ENCODE measurements around the gene DZANK1. TPM values are rescaled to one million over a fixed set of nuclear protein-coding genes. Genes with fewer than 3 reads are reported as not detected.

The DZANK1 gene
- total RNA-seq, 4 donors from 2014 or later: 0.18 to 1.0 (median 0.62) TPM

- Histone ChIP-seq H3K4me3 (peak overlapping the region in 2 of 4 donors; percentile 70 to 90), H3K27ac (peak overlapping the region in 3 of 4 donors; percentile 67 to 73 (median 71)), H3K27me3 (no peaks in the 10 kb centered on the region), H3K4me1 (peaks cover 9 to 14% of the 10 kb centered on the region in 2 donors), H3K36me3 (peaks cover 0 to 4% of the 10 kb centered on the region in 2 donors), H3K9me3 (no peaks in the 10 kb centered on the region)
- DNase-seq (no peak), ATAC-seq (no peak)
- in situ Hi-C loops (cut with MboI; ENCODE audit: low sequenced_read_pairs in 4 of 4): no loop called here
- intact Hi-C loops (cut with DNase I; ENCODE audit: low total_unique reads): loop anchor here (1.0 kb wide), 1 partner anchor 10 kb away; the partner anchor contains the start of gene SEC23B
- TF ChIP-seq POLR2A (IDR thresholded peaks at IDR 0.05) (no peak), CTCF (IDR thresholded peaks at IDR 0.05 in 4 of 5, conservative IDR thresholded peaks at IDR 0.05 in 1 of 5) (no peak)
These were observed 30.8 kb upstream of the DZANK1 start for GRCh38 chr20:18497603-18498002.

GRCh38 chr20:18496740-18497592 lies 30.1 kb upstream of the DZANK1 start, which contains the start of gene RBBP9:
Gene RBBP9 (minus strand): TSS chr20:18497225. CDS start chr20:18497167, 58 bp downstream.
- in situ Hi-C loops (cut with MboI; ENCODE audit: low sequenced_read_pairs in 4 of 4): no loop called here
- Histone ChIP-seq H3K9me3 (no peaks in the 10 kb centered on the region), H3K4me3 (peak within 1 kb of the TSS; percentile 70 to 92 (median 88)), H3K27me3 (no peaks in the 10 kb centered on the region), H3K4me1 (peaks cover 9 to 14% of the 10 kb centered on the region in 2 donors), H3K36me3 (peaks cover 0 to 7% of the 10 kb centered on the region in 2 donors), H3K27ac (peak within 1 kb of the TSS; percentile 67 to 73 (median 72))
- TF ChIP-seq CTCF (IDR thresholded peaks at IDR 0.05 in 4 of 5, conservative IDR thresholded peaks at IDR 0.05 in 1 of 5) (no peak), POLR2A (IDR thresholded peaks at IDR 0.05) (no peak)
- intact Hi-C loops (cut with DNase I; ENCODE audit: low total_unique reads): loop anchor here (1.0 kb wide), 1 partner anchor 10 kb away; the partner anchor contains the start of gene SEC23B
- DNase-seq (peak; percentile 69 to 75), ATAC-seq (peak; percentile 94 to 97)

- in situ Hi-C loops (cut with MboI; ENCODE audit: low sequenced_read_pairs in 4 of 4) (no loop called here), intact Hi-C loops (cut with DNase I; ENCODE audit: low total_unique reads) (no loop called here)
- Histone ChIP-seq H3K27me3 (no peaks in the 10 kb centered on the region), H3K27ac (no peak overlapping the region), H3K4me3 (peak overlapping the region; percentile 70 to 92 (median 88)), H3K36me3 (peaks cover 0 to 12% of the 10 kb centered on the region in 2 donors), H3K4me1 (peaks cover 9 to 14% of the 10 kb centered on the region in 2 donors), H3K9me3 (no peaks in the 10 kb centered on the region)
- ATAC-seq (no peak), DNase-seq (no peak)
- TF ChIP-seq POLR2A (IDR thresholded peaks at IDR 0.05) (no peak), CTCF (IDR thresholded peaks at IDR 0.05 in 4 of 5, conservative IDR thresholded peaks at IDR 0.05 in 1 of 5) (no peak)
These were observed 29.2 kb upstream of the DZANK1 start for GRCh38 chr20:18496042-18496441.

- Histone ChIP-seq H3K27me3 (no peaks in the 10 kb centered on the region), H3K9me3 (no peaks in the 10 kb centered on the region), H3K4me3 (no peak overlapping the region), H3K4me1 (no peaks in the 10 kb centered on the region), H3K27ac (no peak overlapping the region), H3K36me3 (peaks cover 0 to 58% of the 10 kb centered on the region in 2 donors)
- intact Hi-C loops (cut with DNase I; ENCODE audit: low total_unique reads): no loop called here
- DNase-seq (no peak), ATAC-seq (no peak)
- in situ Hi-C loops (cut with MboI; ENCODE audit: low sequenced_read_pairs in 4 of 4): no loop called here
- no peak for TF ChIP-seq CTCF (IDR thresholded peaks at IDR 0.05 in 4 of 5, conservative IDR thresholded peaks at IDR 0.05 in 1 of 5)
- TF ChIP-seq POLR2A (IDR thresholded peaks at IDR 0.05): no peak
These were observed 21.5 kb upstream of the DZANK1 start for GRCh38 chr20:18488301-18488700.
